Ishikawa (cell line): ENCODE results near the gene CPN2.

Experiments
- CEBPB ChIP-seq: IDR thresholded peaks from 2 replicates; pipeline ENCODE4 v1.6.1; 2012
- CREB1 ChIP-seq: IDR thresholded peaks from 2 replicates; pipeline ENCODE4 v1.6.1; 2012; ENCODE audit warnings: low read depth
- EGR1 ChIP-seq: IDR thresholded peaks from 2 replicates; pipeline ENCODE4 v1.6.1; 2012
- EP300 ChIP-seq: IDR thresholded peaks from 2 replicates; pipeline ENCODE4 v1.6.1; 2012; ENCODE audit warnings: borderline replicate concordance
- FOXM1 ChIP-seq: IDR thresholded peaks from 2 replicates; pipeline ENCODE4 v1.6.1; 2012; ENCODE audit warnings: low read depth, borderline replicate concordance
- MAX ChIP-seq: IDR thresholded peaks from 2 replicates; pipeline ENCODE4 v1.6.1; 2012
- NFIC ChIP-seq: IDR thresholded peaks from 2 replicates; pipeline ENCODE4 v1.6.1; 2012
- RAD21 ChIP-seq: IDR thresholded peaks from 2 replicates; pipeline ENCODE4 v1.6.1; 2012; ENCODE audit warnings: low read depth
- REST ChIP-seq: IDR thresholded peaks from 2 replicates; pipeline ENCODE4 v1.6.1; 2012; ENCODE audit warnings: low read depth, mild to moderate bottlenecking
- TAF1 ChIP-seq: IDR thresholded peaks from 2 replicates; pipeline ENCODE4 v1.6.1; 2012; ENCODE audit warnings: low read depth, mild to moderate bottlenecking
- TCF12 ChIP-seq: IDR thresholded peaks from 2 replicates; pipeline ENCODE4 v1.6.1; 2012; ENCODE audit warnings: low read depth
- TEAD4 ChIP-seq: IDR thresholded peaks from 2 replicates; pipeline ENCODE4 v1.6.1; 2012
- USF1 ChIP-seq: IDR thresholded peaks from 2 replicates; pipeline ENCODE4 v1.6.1; 2012
- YY1 ChIP-seq: IDR thresholded peaks from 2 replicates; pipeline ENCODE4 v1.6.1; 2012; ENCODE audit warnings: low read depth
- ZBTB7A ChIP-seq: IDR thresholded peaks from 2 replicates; pipeline ENCODE4 v1.6.1; 2012; ENCODE audit warnings: low read depth

CPN2 gene

GRCh38 chr3:194375473-194376240, 24.5 kb upstream of the CPN2 start:
- TF ChIP-seq EGR1 (no peak), CEBPB (no peak), USF1 (no peak), CREB1 (no peak), FOXM1 (no peak), TEAD4 (no peak), YY1 (no peak), TCF12 (no peak), EP300 (no peak)

- TF ChIP-seq RAD21 (no peak), USF1 (no peak), NFIC (no peak), CEBPB (no peak), EGR1 (no peak), MAX (no peak), EP300 (no peak), CREB1 (no peak), REST (no peak), ZBTB7A (no peak)
These were observed 23.8 kb upstream of the CPN2 start for GRCh38 chr3:194374935-194375334.

DNA sequence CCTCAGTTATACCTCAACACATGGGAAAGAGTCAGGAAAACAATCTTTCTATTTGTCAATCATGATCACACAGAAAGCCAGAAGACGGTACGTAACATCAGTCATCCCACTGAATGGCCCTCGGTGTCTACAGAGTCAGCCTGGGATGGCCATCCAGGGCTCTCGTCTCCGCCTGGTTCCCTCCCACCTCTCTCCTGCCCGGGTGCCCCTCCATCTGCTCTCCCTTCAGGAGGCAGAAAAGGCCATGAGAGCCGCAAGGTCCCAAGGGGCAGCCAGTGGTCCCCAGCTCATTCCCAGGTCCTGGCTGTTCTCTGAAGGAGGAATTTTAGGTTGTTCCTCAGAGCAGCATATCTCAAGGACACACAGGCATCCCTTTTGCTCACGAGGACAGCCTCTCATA, 22.8 kb upstream of the CPN2 start:
- TF ChIP-seq USF1 (no peak), TEAD4 (no peak), FOXM1 (no peak), EP300 (no peak)

DNA sequence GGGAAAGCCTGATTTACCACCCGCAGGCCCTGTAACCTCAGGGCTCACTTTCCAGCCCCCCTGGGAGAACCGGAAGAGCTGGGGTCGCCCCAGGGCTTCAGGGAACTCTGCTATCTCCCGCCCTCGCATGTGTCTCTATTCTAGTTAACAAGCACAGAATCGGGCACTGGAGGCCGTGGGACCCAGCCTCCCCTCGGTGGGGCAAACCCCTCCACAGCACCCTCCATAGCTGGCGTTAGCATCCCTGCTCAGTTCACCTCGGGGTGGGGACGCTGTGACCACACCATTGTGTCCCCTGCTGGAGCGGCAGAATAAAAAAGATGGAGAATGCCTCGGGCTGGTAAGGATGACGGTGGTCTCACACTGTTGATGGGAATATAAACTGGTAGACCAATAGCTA, 21.9 kb upstream of the CPN2 start:
- TF ChIP-seq NFIC (no peak), ZBTB7A (no peak), MAX (no peak), TAF1 (no peak)

DNA sequence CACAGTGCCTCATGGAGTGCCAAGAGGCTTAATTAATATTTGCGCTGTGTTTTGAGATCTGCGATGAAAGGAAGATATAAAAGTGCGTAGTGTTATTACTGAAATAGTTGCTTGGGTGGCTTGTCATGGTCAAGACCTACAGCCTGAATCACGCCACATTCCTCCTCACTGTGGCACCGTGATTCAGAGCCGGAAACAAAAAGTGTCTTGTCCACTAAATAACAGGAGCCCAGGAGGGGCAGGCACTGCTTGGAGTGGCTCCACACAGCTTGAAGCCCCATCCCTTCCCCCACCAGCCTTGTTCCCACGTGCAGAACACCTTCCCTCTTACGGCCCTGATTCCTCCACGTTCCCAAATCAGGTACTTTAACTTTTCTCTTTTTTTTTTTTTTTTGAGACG, 19.6 kb upstream of the CPN2 start:
- TF ChIP-seq CREB1 (no peak), RAD21 (no peak), EGR1 (no peak), REST (no peak), USF1 (no peak), YY1 (no peak), TEAD4 (no peak), TCF12 (no peak), CEBPB (no peak)
